A549 (cell line): Measurements from ENCODE around the gene TP53I11. TPM values are rescaled to one million over a fixed set of nuclear protein-coding genes. Genes with fewer than 3 reads are reported as not detected.

Experiments used
- ATAC-seq, 2 experiments: fragments of 200-7000 bp in 1 of 2; fragments of >200 bp in 1 of 2; cut with Nextera tagmentation in 1 of 2; cut with Tn5 transposase in 1 of 2; 3 replicates each; pipeline versions ENCODE4 v1.8.0 to v1.9.1; 2018 to 2020; ENCODE audit warnings: mild to moderate bottlenecking in 1 of 2, moderate library complexity in 1 of 2
- CTCF ChIA-PET: fragments of 300-600 bp; sonication (Branson Sonifier 250); formaldehyde crosslinking; extraction: SDS; loops from one replicate; lab custom pipeline; 2021; ENCODE audit warnings: antibody characterized with exemption, inconsistent platforms; lab: Yijun Ruan, JAX
- POLR2A ChIA-PET: fragments of 350-600 bp; formaldehyde crosslinking; extraction: SDS; loops from one replicate; lab custom pipeline; 2021; ENCODE audit warnings: antibody characterized with exemption, inconsistent platforms; lab: Yijun Ruan, JAX
- DNase-seq, 2 experiments: peaks; one replicate each; pipeline versions ENCODE4 v3.0.0 to v3.0.0-alpha.2; 2011 to 2016; ENCODE audit warnings: low read depth in 1 of 2, low spot score in 1 of 2
- FAIRE-seq: peaks from 2 replicates; lab custom pipeline; 2011; peaks lifted over from hg19 to GRCh38; lab: Jason Lieb, UNC
- H3K27ac ChIP-seq, 2 experiments: fragments of >200 bp; sonication (Bioruptor Twin); formaldehyde crosslinking; 3 replicates each; pipeline ENCODE4 v1.5.1; 2016 to 2017
- H3K4me1 ChIP-seq: fragments of >200 bp; sonication (Bioruptor Twin); formaldehyde crosslinking; 3 replicates; pipeline ENCODE4 v1.6.1; 2016
- H3K4me2 ChIP-seq: fragments of >200 bp; sonication (Bioruptor Twin); formaldehyde crosslinking; 3 replicates; pipeline ENCODE4 v1.6.1; 2016
- H3K4me3 ChIP-seq: fragments of >200 bp; sonication (Bioruptor Twin); formaldehyde crosslinking; 3 replicates; pipeline ENCODE4 v1.5.1; 2016
- H3K9me3 ChIP-seq: fragments of >200 bp; sonication (Bioruptor Twin); formaldehyde crosslinking; 3 replicates; pipeline ENCODE4 v1.6.1; 2016
- BHLHE40 ChIP-seq: IDR thresholded peaks from 2 replicates; pipeline ENCODE4 v1.6.1; 2012; ENCODE audit warnings: low read depth, low read length, inconsistent platforms
- CBX8 ChIP-seq: fragments of 200-600 bp; sonication (generic); IDR thresholded peaks from 2 replicates; pipeline ENCODE4 v1.6.1; 2016
- CEBPB ChIP-seq, 2 experiments: fragments of >200 bp in 1 of 2; sonication (Bioruptor Twin) in 1 of 2; formaldehyde crosslinking in 1 of 2; IDR thresholded peaks; 2 replicates each; pipeline ENCODE4 v1.6.1; 2012 to 2016
- ESRRA ChIP-seq: fragments of 150-350 bp; IDR thresholded peaks from 2 replicates; pipeline ENCODE4 v1.6.1; 2014; ENCODE audit warnings: mild to moderate bottlenecking, low read length, borderline replicate concordance
- FOSL2 ChIP-seq, 2 experiments: fragments of 450-650 bp in 1 of 2; fragments of >200 bp in 1 of 2; sonication (Bioruptor Twin) in 1 of 2; formaldehyde crosslinking; IDR thresholded peaks; 2 replicates each; pipeline versions ENCODE4 v1.5.0 to v1.6.1; 2016 to 2020; ENCODE audit warnings: mild to moderate bottlenecking in 1 of 2, moderate library complexity in 1 of 2
- FOXS1 ChIP-seq: fragments of 250-450 bp; sonication (Bioruptor Pico); IDR thresholded peaks from 2 replicates; pipeline ENCODE4 v1.5.0; 2020; ENCODE audit warnings: mild to moderate bottlenecking, moderate library complexity
- HOXB5 ChIP-seq: fragments of 250-450 bp; sonication (Bioruptor Pico); IDR thresholded peaks from 2 replicates; pipeline ENCODE4 v1.5.0; 2020; ENCODE audit warnings: mild to moderate bottlenecking, moderate library complexity
- JUN ChIP-seq, 2 experiments: fragments of >200 bp; sonication (Bioruptor Twin); formaldehyde crosslinking; IDR thresholded peaks; 2 replicates in 1 of 2; 3 replicates in 1 of 2; pipeline ENCODE4 v1.6.1; 2016 to 2017
- MAFK ChIP-seq: fragments of 450-650 bp; IDR thresholded peaks from 2 replicates; pipeline ENCODE4 v1.6.1; 2014; ENCODE audit not compliant: partially characterized antibody
- POLR2AphosphoS2 ChIP-seq: conservative IDR thresholded peaks from 2 replicates; pipeline ENCODE4 v1.6.1; 2012; ENCODE audit warnings: low read length, improper control_type of control experiment, inconsistent platforms
- RAD21 ChIP-seq, 2 experiments: fragments of >200 bp in 1 of 2; sonication (Bioruptor Twin) in 1 of 2; formaldehyde crosslinking in 1 of 2; IDR thresholded peaks in 1 of 2; conservative IDR thresholded peaks in 1 of 2; 2 replicates in 1 of 2; 3 replicates in 1 of 2; pipeline ENCODE4 v1.6.1; 2012 to 2018; ENCODE audit warnings: inconsistent platforms in 1 of 2
- RNF2 ChIP-seq: fragments of 200-600 bp; sonication (generic); IDR thresholded peaks from 2 replicates; pipeline ENCODE4 v1.6.1; 2016; ENCODE audit warnings: low read depth, mild to moderate bottlenecking, antibody characterized with exemption, moderate library complexity, borderline replicate concordance
- SREBF2 ChIP-seq: fragments of 450-650 bp; IDR thresholded peaks from 2 replicates; pipeline ENCODE4 v1.6.1; 2014; ENCODE audit warnings: mild to moderate bottlenecking, moderate library complexity
- TFCP2L1 ChIP-seq: fragments of 250-450 bp; sonication (Bioruptor Pico); IDR thresholded peaks from 2 replicates; pipeline ENCODE4 v1.5.0; 2021; ENCODE audit warnings: mild to moderate bottlenecking
- ZC3H11A ChIP-seq: fragments of 450-650 bp; IDR thresholded peaks from 2 replicates; pipeline ENCODE4 v1.6.1; 2014; ENCODE audit warnings: antibody characterized with exemption, mild to moderate bottlenecking
- ZFP36 ChIP-seq: fragments of 450-650 bp; IDR thresholded peaks from 2 replicates; pipeline ENCODE4 v1.6.1; 2014; ENCODE audit warnings: borderline replicate concordance; ENCODE audit not compliant: partially characterized antibody
- WGBS: methylation state at CpG from one replicate; pipeline ENCODE4 v1.1.6; 2017; ENCODE audit errors: missing lambda C conversion rate; 5-methylcytosine and 5-hydroxymethylcytosine counted together
- polyA plus RNA-seq, 4 experiments: library from polyadenylated mRNA; depleted of rRNA in 3 of 4; stranded (reverse); fragments of >200 nt; fragmentation: RNase III in 1 of 4; extraction: RNeasy Plus Mini Kit Qiagen cat#74134 plus additional on column Dnase treatment in 1 of 4; gene quantifications; 2 replicates in 3 of 4; 3 replicates in 1 of 4; pipeline ENCODE4 v1.2.3, GENCODE V29; 2011 to 2017
- TF ChIP-seq, protein P1 (sequence below): fragments of >200 bp; sonication (Bioruptor Twin); formaldehyde crosslinking; IDR thresholded peaks from 3 replicates; pipeline ENCODE4 v1.6.1; 2016
- TF ChIP-seq, protein P2 (sequence below): fragments of 200-600 bp; sonication (generic); IDR thresholded peaks from 2 replicates; pipeline ENCODE4 v1.6.1; 2016; ENCODE audit warnings: antibody characterized with exemption, mild to moderate bottlenecking, moderate library complexity
- TF ChIP-seq, protein P3 (sequence below): IDR thresholded peaks from 2 replicates; pipeline ENCODE4 v1.6.1; 2012
- TF ChIP-seq, protein P4 (sequence below): fragments of 250-450 bp; sonication (Bioruptor Pico); IDR thresholded peaks from 2 replicates; pipeline ENCODE4 v1.5.0; 2020; ENCODE audit warnings: low read depth, mild to moderate bottlenecking, moderate library complexity

Gene TP53I11
- polyA plus RNA-seq, 2 of the 4 experiments (the other 2 are of a cell fraction) = 11.2 to 28.2 TPM

DNA sequence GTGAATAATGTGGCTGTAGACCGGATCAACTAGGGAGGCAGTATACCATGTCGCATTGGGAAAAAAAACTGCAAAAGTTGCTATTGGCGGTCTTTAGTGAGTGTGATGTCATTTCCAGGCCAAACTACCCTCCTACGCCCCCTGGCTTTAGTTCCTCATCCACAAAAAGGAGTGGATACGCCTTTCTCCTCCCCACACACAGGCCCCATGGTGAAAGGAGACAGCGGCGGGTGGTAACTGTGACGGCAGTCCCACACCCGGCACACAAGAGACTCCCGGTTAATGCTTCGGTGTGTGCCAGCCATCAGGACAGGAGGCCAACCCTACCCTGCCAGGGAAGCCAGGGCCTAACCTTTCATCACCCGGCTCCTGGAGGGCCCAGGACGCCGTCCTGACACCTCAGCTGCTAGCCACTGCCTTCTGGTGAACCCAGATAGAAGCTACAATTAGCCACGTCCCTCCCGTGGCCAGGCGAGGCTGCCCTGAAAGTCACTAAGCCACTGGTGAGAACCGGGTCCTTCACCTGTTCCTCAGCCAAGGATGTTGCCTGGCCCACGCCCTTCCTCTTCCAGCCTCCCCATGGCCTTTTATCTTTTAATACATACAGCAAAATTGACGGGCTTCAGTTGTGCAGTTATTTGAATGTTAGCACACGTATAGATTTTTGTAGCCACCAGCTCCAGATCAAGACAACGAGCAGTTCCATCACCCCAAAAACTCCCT lies 10.8 kb downstream of the TP53I11 start:
- Histone ChIP-seq H3K9me3 (no peaks in the 10 kb centered on the region), H3K27ac (no peak overlapping the region), H3K4me3 (no peak overlapping the region), H3K4me2 (no peak overlapping the region), H3K4me1 (0 out of 3 replicates have a peak, but pooled peaks cover 3% of the 10 kb centered on the region)
- ChIA-PET CTCF (interaction anchor here (1.0 to 24.5 kb wide), 6 partner anchors 8 to 152 kb away, joined by 3 to 1740 read pairs (median 5); partner anchors contain the start of gene TP53I11), POLR2A (no interaction called here)
- 89% methylated on average over 22 of the region's 22 CpGs for WGBS
- peak in 1 of 2 experiments; percentile 25; a peak in 3 of 6 replicates for ATAC-seq
- TF ChIP-seq JUN (IDR thresholded peaks at IDR 0.05) (no peak), FOXS1 (CRISPR knock-in tag) (no peak), HOXB5 (CRISPR knock-in tag) (no peak), MAFK (no peak)
- FAIRE-seq = no peak
- no peak for DNase-seq

DNA sequence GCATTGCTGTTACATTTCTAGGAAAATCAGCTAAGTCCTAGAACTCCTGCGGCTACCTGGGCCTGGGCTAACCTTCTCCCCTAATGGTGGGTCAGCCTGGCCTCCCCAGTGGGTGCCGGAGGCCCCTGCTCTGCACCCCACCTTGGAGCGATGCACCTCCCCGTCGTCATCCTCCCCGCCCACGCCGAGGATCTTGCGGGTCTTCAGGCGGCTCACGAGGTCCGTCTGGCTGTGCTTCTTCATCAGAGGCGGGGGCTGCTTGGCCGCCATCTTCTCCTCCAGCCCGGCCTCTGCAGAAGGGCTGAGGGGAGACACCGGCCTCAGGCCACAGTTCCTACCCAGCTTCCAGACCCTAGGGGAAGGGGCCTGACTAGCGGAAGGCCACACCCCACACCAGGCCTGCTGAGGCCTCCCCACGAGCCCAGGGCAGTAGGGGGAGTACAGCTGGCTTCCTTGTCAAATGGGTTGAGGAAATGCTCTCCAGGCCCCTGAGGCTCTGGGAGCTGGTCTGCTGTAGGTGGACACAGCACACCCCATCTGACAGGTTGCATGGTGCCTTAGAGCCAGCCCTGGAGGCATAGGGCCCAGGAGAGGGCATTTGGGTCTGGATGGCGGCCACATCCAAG lies 12.5 kb downstream of the TP53I11 start:
- TF ChIP-seq SREBF2 (no peak), TFCP2L1 (no peak), CEBPB (IDR thresholded peaks at IDR 0.05) (no peak), MAFK (no peak), ESRRA (no peak), RNF2 (no peak), CBX8 (no peak), POLR2AphosphoS2 (no peak), ZC3H11A (no peak), FOSL2 (IDR thresholded peaks at IDR 0.05) (no peak), FOSL2 (CRISPR knock-in tag; IDR thresholded peaks at IDR 0.05) (no peak), BHLHE40 (no peak), RAD21 (conservative IDR thresholded peaks at IDR 0.05 in 1 of 2, IDR thresholded peaks at IDR 0.05 in 1 of 2) (no peak), ZFP36 (no peak)
- TF ChIP-seq, protein P1, sequence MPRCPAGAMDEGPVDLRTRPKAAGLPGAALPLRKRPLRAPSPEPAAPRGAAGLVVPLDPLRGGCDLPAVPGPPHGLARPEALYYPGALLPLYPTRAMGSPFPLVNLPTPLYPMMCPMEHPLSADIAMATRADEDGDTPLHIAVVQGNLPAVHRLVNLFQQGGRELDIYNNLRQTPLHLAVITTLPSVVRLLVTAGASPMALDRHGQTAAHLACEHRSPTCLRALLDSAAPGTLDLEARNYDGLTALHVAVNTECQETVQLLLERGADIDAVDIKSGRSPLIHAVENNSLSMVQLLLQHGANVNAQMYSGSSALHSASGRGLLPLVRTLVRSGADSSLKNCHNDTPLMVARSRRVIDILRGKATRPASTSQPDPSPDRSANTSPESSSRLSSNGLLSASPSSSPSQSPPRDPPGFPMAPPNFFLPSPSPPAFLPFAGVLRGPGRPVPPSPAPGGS = no peak
- TF ChIP-seq, protein P2, sequence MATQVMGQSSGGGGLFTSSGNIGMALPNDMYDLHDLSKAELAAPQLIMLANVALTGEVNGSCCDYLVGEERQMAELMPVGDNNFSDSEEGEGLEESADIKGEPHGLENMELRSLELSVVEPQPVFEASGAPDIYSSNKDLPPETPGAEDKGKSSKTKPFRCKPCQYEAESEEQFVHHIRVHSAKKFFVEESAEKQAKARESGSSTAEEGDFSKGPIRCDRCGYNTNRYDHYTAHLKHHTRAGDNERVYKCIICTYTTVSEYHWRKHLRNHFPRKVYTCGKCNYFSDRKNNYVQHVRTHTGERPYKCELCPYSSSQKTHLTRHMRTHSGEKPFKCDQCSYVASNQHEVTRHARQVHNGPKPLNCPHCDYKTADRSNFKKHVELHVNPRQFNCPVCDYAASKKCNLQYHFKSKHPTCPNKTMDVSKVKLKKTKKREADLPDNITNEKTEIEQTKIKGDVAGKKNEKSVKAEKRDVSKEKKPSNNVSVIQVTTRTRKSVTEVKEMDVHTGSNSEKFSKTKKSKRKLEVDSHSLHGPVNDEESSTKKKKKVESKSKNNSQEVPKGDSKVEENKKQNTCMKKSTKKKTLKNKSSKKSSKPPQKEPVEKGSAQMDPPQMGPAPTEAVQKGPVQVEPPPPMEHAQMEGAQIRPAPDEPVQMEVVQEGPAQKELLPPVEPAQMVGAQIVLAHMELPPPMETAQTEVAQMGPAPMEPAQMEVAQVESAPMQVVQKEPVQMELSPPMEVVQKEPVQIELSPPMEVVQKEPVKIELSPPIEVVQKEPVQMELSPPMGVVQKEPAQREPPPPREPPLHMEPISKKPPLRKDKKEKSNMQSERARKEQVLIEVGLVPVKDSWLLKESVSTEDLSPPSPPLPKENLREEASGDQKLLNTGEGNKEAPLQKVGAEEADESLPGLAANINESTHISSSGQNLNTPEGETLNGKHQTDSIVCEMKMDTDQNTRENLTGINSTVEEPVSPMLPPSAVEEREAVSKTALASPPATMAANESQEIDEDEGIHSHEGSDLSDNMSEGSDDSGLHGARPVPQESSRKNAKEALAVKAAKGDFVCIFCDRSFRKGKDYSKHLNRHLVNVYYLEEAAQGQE = no peak
- TF ChIP-seq, protein P3, sequence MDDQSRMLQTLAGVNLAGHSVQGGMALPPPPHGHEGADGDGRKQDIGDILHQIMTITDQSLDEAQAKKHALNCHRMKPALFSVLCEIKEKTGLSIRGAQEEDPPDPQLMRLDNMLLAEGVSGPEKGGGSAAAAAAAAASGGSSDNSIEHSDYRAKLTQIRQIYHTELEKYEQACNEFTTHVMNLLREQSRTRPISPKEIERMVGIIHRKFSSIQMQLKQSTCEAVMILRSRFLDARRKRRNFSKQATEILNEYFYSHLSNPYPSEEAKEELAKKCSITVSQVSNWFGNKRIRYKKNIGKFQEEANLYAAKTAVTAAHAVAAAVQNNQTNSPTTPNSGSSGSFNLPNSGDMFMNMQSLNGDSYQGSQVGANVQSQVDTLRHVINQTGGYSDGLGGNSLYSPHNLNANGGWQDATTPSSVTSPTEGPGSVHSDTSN = no peak
- TF ChIP-seq, protein P4, sequence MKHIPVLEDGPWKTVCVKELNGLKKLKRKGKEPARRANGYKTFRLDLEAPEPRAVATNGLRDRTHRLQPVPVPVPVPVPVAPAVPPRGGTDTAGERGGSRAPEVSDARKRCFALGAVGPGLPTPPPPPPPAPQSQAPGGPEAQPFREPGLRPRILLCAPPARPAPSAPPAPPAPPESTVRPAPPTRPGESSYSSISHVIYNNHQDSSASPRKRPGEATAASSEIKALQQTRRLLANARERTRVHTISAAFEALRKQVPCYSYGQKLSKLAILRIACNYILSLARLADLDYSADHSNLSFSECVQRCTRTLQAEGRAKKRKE (CRISPR knock-in tag) = no peak
- Histone ChIP-seq H3K4me1 (0 out of 3 replicates have a peak, but pooled peaks cover 3% of the 10 kb centered on the region), H3K4me2 (no peak overlapping the region), H3K9me3 (no peaks in the 10 kb centered on the region), H3K27ac (no peak overlapping the region), H3K4me3 (no peak overlapping the region)
- FAIRE-seq = no peak
- 96% methylated on average over 16 of the region's 19 CpGs for WGBS
- POLR2A ChIA-PET = no interaction called here
- CTCF ChIA-PET = interaction anchor here (0.8 to 24.5 kb wide), 12 partner anchors 7 to 395 kb away, joined by 3 to 1740 read pairs (median 6); no protein-coding TSS in a partner anchor
- DNase-seq = no peak
- no peak for ATAC-seq
